AML-193 (cell line): ENCODE data around the gene INO80D.
"Not testable (repeated sequence)": the region's sequence is repeated elsewhere in the genome, so short reads cannot be mapped to it uniquely, and the experiment has no call there.

Experiments used
- DNase-seq, 2 experiments: peaks; one replicate each; lab custom pipeline; 2025; lab: John Stamatoyannopoulos, UW

Gene INO80D

GRCh38 chr2:206084439-206084869, 1.5 kb downstream of the INO80D start:
- DNase-seq = peak; percentile 5 to 41

GRCh38 chr2:206083602-206084438, 2.2 kb downstream of the INO80D start:
- peak; percentile 5 to 26 for DNase-seq

- DNase-seq = no peak
These were observed 3.6 kb downstream of the INO80D start for GRCh38 chr2:206082298-206082843.

- no peak for DNase-seq
These were observed 5.0 kb downstream of the INO80D start for GRCh38 chr2:206080927-206081326.

- no peak for DNase-seq
These were observed 6.1 kb downstream of the INO80D start for GRCh38 chr2:206079699-206080465.

GRCh38 chr2:206077879-206078278, 8.1 kb downstream of the INO80D start:
- not testable (repeated sequence) for DNase-seq

- DNase-seq = no peak
These were observed 10.9 kb downstream of the INO80D start for GRCh38 chr2:206075113-206075512.

GRCh38 chr2:206071807-206072206, 14.2 kb downstream of the INO80D start:
- DNase-seq = no peak

- no peak for DNase-seq
These were observed 16.6 kb downstream of the INO80D start for GRCh38 chr2:206069417-206069816.

- no peak for DNase-seq
These were observed 17.8 kb downstream of the INO80D start for GRCh38 chr2:206068207-206068606.

GRCh38 chr2:206064077-206064476, 21.9 kb downstream of the INO80D start:
- DNase-seq = peak; percentile 22 to 33

GRCh38 chr2:206063635-206064034, 22.3 kb downstream of the INO80D start:
- DNase-seq = no peak

GRCh38 chr2:206062724-206063123, 23.2 kb downstream of the INO80D start:
- DNase-seq = no peak

GRCh38 chr2:206056286-206056685, 29.7 kb downstream of the INO80D start:
- DNase-seq = no peak

- DNase-seq = no peak
These were observed 31.0 kb downstream of the INO80D start for GRCh38 chr2:206054952-206055351.

GRCh38 chr2:206051912-206052311, 34.1 kb downstream of the INO80D start:
- DNase-seq = no peak

GRCh38 chr2:206049392-206049791, 36.6 kb downstream of the INO80D start:
- DNase-seq = no peak

GRCh38 chr2:206045251-206045650, 40.7 kb downstream of the INO80D start:
- no peak for DNase-seq

- no peak for DNase-seq
These were observed 45.4 kb downstream of the INO80D start for GRCh38 chr2:206040525-206040924.

GRCh38 chr2:206035393-206035792, 50.6 kb downstream of the INO80D start:
- not testable (repeated sequence) for DNase-seq

GRCh38 chr2:206033452-206033851, 52.5 kb downstream of the INO80D start:
- not testable (repeated sequence) for DNase-seq

GRCh38 chr2:206031950-206032567, 53.9 kb downstream of the INO80D start:
- DNase-seq = no peak
